GM19238 (cell line): Measurements from ENCODE around the gene ANKRD29.

Source experiments
- DNase-seq: peaks from one replicate; pipeline ENCODE4 v3.0.0; 2011; ENCODE audit warnings: low spot score; ENCODE audit not compliant: insufficient read length

The ANKRD29 gene

GRCh38 chr18:23684515-23685197 is 21.9 kb upstream of the ANKRD29 start:
- DNase-seq: no peak

GRCh38 chr18:23683671-23684070 is 21.0 kb upstream of the ANKRD29 start:
- no peak for DNase-seq

- no peak for DNase-seq
These were observed 20.4 kb upstream of the ANKRD29 start for GRCh38 chr18:23683155-23683554.

- no peak for DNase-seq
These were observed 19.8 kb upstream of the ANKRD29 start for GRCh38 chr18:23682472-23682871.

- no peak for DNase-seq
These were observed 19.3 kb upstream of the ANKRD29 start for GRCh38 chr18:23682045-23682444.

- DNase-seq: no peak
These were observed 13.2 kb upstream of the ANKRD29 start for GRCh38 chr18:23675896-23676295.

GRCh38 chr18:23675236-23675635 is 12.5 kb upstream of the ANKRD29 start:
- DNase-seq: no peak

GRCh38 chr18:23673725-23674124 is 11.0 kb upstream of the ANKRD29 start:
- DNase-seq: no peak

GRCh38 chr18:23671564-23671963 is 8.9 kb upstream of the ANKRD29 start:
- DNase-seq: no peak

- no peak for DNase-seq
These were observed 7.2 kb upstream of the ANKRD29 start for GRCh38 chr18:23669804-23670405.

GRCh38 chr18:23669202-23669766 is 6.6 kb upstream of the ANKRD29 start:
- DNase-seq: no peak

- DNase-seq: no peak
These were observed 6.0 kb upstream of the ANKRD29 start for GRCh38 chr18:23668731-23669130.

GRCh38 chr18:23667114-23667513 is 4.4 kb upstream of the ANKRD29 start:
- no peak for DNase-seq

- DNase-seq: no peak
These were observed 2.0 kb upstream of the ANKRD29 start for GRCh38 chr18:23664674-23665073.

GRCh38 chr18:23661735-23662308 is 889 bp downstream of the ANKRD29 start:
- no peak for DNase-seq

GRCh38 chr18:23658285-23658684 is 4.4 kb downstream of the ANKRD29 start:
- no peak for DNase-seq

- DNase-seq: no peak
These were observed 10.5 kb downstream of the ANKRD29 start for GRCh38 chr18:23652232-23652631.

GRCh38 chr18:23650968-23651927 is 11.5 kb downstream of the ANKRD29 start:
- DNase-seq: no peak

GRCh38 chr18:23648940-23649607 is 13.6 kb downstream of the ANKRD29 start:
- no peak for DNase-seq

- DNase-seq: no peak
These were observed 14.3 kb downstream of the ANKRD29 start for GRCh38 chr18:23648456-23648855.

GRCh38 chr18:23646282-23646681 is 16.4 kb downstream of the ANKRD29 start:
- no peak for DNase-seq
